ENCODE results near the gene RIT2.
"Not testable (repeated sequence)": the region's sequence is repeated elsewhere in the genome, so short reads cannot be mapped to it uniquely, and the experiment has no call there.

Gene RIT2

DNA sequence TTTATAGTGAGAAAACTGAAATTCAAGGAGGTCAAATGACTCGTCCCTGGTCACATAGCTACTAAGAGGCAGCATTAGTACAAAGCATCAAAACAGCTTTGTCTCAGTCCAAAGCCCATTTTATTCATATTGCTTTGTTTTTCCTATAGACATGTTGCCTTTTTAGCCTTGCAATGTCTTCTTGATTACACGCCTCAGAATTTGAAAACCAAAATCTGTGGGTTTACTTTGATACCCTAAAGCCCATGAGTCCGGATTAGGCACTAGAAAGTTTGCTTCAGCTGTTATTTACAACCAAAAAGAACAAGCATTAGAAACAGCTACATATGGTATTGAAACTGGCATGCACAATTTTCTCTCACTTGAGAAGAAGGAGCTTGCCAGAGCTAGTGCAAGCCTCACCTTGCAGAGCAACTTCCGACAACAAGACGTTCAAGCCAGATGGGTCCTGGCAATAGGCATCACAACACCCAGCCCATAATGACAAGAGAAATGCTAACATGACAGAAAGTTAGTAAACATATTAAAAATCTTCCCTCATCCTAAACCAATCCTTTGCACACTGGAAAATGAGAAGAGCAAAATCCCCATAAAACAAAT lies 276.8 kb downstream of the RIT2 start:
- H3K4me3 ChIP-seq (ENCODE audit: low read length): no peak overlapping the region
- TF ChIP-seq ZNF274 (IDR thresholded peaks at IDR 0.05; ENCODE audit: low read depth, low read length): no peak

DNA sequence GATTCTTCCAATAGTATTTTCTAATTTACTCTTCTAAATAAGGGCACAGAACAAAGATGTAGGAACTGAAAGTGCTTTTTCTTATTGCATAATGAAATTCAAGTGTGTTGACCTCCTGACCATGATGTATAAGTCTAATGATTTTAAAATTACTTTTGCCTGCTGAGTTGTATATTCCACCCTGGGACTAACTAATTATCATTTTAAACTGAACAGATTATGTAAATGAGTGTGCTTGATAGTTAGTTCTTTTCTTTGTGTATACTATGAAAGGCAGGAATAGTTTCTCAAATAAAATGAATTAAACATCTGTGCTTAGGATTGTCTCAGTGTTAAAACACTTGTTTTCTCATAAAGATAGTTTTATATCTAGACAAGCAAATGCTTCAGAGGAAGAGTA lies 284.5 kb downstream of the RIT2 start:
- no peak for TF ChIP-seq ZNF274 (IDR thresholded peaks at IDR 0.05; ENCODE audit: low read depth, low read length)
- no peak overlapping the region for H3K4me3 ChIP-seq (ENCODE audit: low read length)

DNA sequence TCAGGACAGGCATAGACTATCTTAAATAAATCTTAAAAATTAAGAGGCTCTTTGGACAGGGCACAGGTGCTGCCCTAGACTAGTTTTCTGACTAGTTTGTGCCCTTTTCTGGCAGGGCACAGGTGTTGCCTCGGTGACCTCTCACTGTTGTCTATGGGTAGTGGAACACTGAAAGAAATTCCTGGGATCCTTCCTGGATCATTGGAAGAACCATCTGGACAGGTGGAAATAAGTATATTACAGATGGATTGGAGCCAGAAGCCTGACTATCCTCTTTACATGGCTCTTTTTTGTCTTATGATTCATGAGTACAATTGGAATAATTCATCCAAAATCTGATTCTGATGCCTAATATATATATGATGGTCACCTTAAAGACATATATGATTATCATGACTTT lies 286.6 kb downstream of the RIT2 start:
- no peak overlapping the region for H3K4me3 ChIP-seq (ENCODE audit: low read length)
- TF ChIP-seq ZNF274 (IDR thresholded peaks at IDR 0.05; ENCODE audit: low read depth, low read length): no peak

DNA sequence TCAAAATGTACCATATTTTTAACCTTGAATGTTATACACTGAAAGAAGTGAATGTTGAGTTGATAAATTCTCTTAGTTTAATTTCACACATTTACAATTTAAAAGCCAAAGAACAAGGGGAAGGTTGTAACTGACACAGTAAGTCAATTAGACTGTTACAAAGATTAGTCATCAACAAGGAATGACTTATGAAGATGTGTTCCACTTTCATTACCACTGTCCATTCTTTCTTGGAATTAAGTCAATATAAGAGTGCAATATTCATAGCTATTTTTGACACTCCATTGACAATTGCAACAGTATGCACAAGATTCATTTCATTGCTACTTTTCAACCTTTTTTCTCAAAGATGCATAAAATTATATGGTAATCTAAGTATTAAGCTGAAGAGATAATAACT lies 291.3 kb downstream of the RIT2 start:
- TF ChIP-seq ZNF274 (IDR thresholded peaks at IDR 0.05; ENCODE audit: low read depth, low read length): no peak
- H3K4me3 ChIP-seq (ENCODE audit: low read length): no peak overlapping the region

- no peak for TF ChIP-seq ZNF274 (IDR thresholded peaks at IDR 0.05; ENCODE audit: low read depth, low read length)
- no peak overlapping the region for H3K4me3 ChIP-seq (ENCODE audit: low read length)
Measured at GRCh38 chr18:42822711-42823110, 292.8 kb downstream of the RIT2 start.

- no peak for TF ChIP-seq ZNF274 (IDR thresholded peaks at IDR 0.05; ENCODE audit: low read depth, low read length)
- H3K4me3 ChIP-seq (ENCODE audit: low read length): no peak overlapping the region
Measured at GRCh38 chr18:42821492-42821891, 294.0 kb downstream of the RIT2 start.

DNA sequence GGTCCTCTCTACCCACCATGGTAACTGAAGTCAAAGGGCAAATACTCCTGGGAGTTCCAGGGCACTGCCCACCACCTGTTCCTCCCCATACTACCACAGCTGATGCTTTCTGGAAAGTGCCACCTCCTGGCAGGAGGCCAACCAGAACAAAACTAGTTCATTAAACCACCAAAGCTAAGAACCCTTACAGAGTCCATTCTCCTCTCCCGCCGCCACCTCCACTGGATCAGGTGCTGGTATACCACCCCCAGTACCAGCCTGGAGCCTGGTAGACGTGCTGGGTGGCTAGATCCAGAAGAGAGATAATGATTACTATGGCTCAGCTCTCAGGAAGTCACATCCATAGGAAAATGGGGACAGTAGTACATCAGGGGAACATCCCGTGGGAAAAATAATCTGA lies 300.9 kb downstream of the RIT2 start:
- TF ChIP-seq ZNF274 (IDR thresholded peaks at IDR 0.05; ENCODE audit: low read depth, low read length): no peak
- H3K4me3 ChIP-seq (ENCODE audit: low read length): no peak overlapping the region

- TF ChIP-seq ZNF274 (IDR thresholded peaks at IDR 0.05; ENCODE audit: low read depth, low read length): no peak
- H3K4me3 ChIP-seq (ENCODE audit: low read length): no peak overlapping the region
Measured at GRCh38 chr18:42814184-42814583, 301.3 kb downstream of the RIT2 start.

DNA sequence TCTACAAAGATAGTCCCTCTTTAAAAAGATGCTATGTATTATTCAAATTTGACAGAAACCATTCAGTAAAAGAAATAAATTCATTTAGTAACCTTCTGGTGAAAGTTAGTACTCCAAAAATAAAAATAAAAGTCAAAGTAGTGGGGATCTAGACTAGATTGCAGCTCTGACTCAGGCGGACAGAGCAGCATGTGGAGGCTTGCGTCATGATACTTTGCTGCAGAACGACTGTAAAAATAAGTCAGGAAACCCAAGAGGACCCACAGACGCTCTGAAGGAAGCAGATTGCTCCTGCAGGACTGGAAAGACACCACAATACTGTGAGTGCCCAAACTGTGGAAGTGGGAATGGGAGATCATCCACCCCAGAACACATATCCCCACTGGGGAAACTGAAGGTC lies 301.9 kb downstream of the RIT2 start:
- TF ChIP-seq ZNF274 (IDR thresholded peaks at IDR 0.05; ENCODE audit: low read depth, low read length): no peak
- no peak overlapping the region for H3K4me3 ChIP-seq (ENCODE audit: low read length)

GRCh38 chr18:42807887-42808286 lies 307.6 kb downstream of the RIT2 start:
- TF ChIP-seq ZNF274 (IDR thresholded peaks at IDR 0.05; ENCODE audit: low read depth, low read length): no peak
- no peak overlapping the region for H3K4me3 ChIP-seq (ENCODE audit: low read length)

- no peak for TF ChIP-seq ZNF274 (IDR thresholded peaks at IDR 0.05; ENCODE audit: low read depth, low read length)
- H3K4me3 ChIP-seq (ENCODE audit: low read length): no peak overlapping the region
Measured at GRCh38 chr18:42801706-42802105, 313.8 kb downstream of the RIT2 start.

- TF ChIP-seq ZNF274 (IDR thresholded peaks at IDR 0.05; ENCODE audit: low read depth, low read length): no peak
- H3K4me3 ChIP-seq (ENCODE audit: low read length): no peak overlapping the region
Measured at GRCh38 chr18:42798606-42799170, 316.8 kb downstream of the RIT2 start.

- H3K4me3 ChIP-seq (ENCODE audit: low read length): not testable (repeated sequence)
Measured at GRCh38 chr18:42795213-42795789, 320.2 kb downstream of the RIT2 start.

- H3K4me3 ChIP-seq (ENCODE audit: low read length): no peak overlapping the region
- TF ChIP-seq ZNF274 (IDR thresholded peaks at IDR 0.05; ENCODE audit: low read depth, low read length): no peak
Measured at GRCh38 chr18:42792731-42793130, 322.8 kb downstream of the RIT2 start.

DNA sequence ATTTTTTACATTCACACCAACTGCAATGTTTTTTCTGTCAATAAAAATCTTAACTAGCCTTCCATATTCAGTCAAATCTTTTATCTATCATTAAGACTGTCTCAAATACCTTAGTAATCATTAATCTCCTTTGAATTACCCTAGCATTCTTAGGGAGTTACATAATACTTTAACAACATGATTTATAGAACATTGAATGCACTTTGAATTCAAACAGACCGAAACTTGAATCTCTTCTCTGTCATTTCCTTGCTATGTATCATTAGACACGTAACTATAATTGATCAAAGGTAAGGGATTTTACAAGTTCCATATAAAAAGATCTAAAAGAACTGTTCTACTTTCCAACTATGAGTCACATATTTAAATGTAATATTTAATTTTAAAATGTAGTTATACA lies 330.9 kb downstream of the RIT2 start:
- no peak for TF ChIP-seq ZNF274 (IDR thresholded peaks at IDR 0.05; ENCODE audit: low read depth, low read length)
- H3K4me3 ChIP-seq (ENCODE audit: low read length): no peak overlapping the region

- no peak for TF ChIP-seq ZNF274 (IDR thresholded peaks at IDR 0.05; ENCODE audit: low read depth, low read length)
- no peak overlapping the region for H3K4me3 ChIP-seq (ENCODE audit: low read length)
Measured at GRCh38 chr18:42782929-42783328, 332.6 kb downstream of the RIT2 start.
